Left ventricle myocardium superior (tissue), 1 donor: ENCODE results near the gene INTS11. TPM values are rescaled to one million over a fixed set of nuclear protein-coding genes. Genes with fewer than 3 reads are reported as not detected.
A peak's percentile ranks its signal among the peaks of the same experiment; 100 is the strongest.

ENCODE experiments used
- ATAC-seq: fragments of 200-7000 bp; cut with Tn5 transposase; one replicate; pipeline ENCODE4 v1.9.1; 2020; ENCODE audit warnings: mild to moderate bottlenecking, moderate library complexity
- DNase-seq: peaks from one replicate; pipeline ENCODE4 v3.0.0-alpha.2; 2020
- intact Hi-C: fragments of 100-400 bp; cut with micrococcal nuclease; formaldehyde crosslinking; loops from one replicate; pipeline ENCODE4 v1.11.0; 2022
- total RNA-seq: library from RNA; stranded (reverse); fragmentation: NEBNext Ultra II Directional; extraction: Animal tissue kit (Norgen Biotek cat#: 25700); gene quantifications from one replicate; pipeline ENCODE4 v1.2.1, GENCODE V29; 2021
- donor health status: DM: no; HTN: yes; CAD: no; lungs with severe emphysema.

Gene INTS11
- total RNA-seq, 1 donor from 2014 or later: 77.2 TPM

DNA sequence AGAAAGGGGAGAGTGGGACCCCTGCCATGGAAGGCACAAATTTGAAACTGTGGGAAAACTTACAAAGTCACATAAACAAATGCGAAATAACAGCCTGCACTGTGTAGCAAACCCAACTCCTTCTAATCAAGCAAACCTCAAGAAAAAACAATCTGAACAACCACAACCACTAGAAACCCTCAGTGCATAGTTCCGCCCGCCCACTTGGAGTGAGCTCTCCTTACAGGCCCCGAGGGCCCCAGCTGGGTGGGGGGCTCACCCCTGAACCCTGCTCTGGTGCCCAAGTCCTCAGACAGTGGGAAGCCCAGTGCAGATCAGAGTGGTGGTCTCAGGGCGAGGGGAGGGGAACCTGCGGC is 34.8 kb upstream of the INTS11 start:
- intact Hi-C loops: no loop called here
- peak; percentile 13 for ATAC-seq
- DNase-seq: peak; percentile 46

- intact Hi-C loops: no loop called here
- DNase-seq (peak; percentile 87), ATAC-seq (peak; percentile 74)
Observed at GRCh38 chr1:1358433-1359271, 34.2 kb upstream of the INTS11 start, which contains the start of gene MXRA8. Gene MXRA8 (minus strand): TSS chr1:1358555. CDS start chr1:1358504, 51 bp downstream.

- intact Hi-C loops: no loop called here
- ATAC-seq (no peak), DNase-seq (peak; percentile 37)
Observed at GRCh38 chr1:1357871-1358432, 33.5 kb upstream of the INTS11 start.

DNA sequence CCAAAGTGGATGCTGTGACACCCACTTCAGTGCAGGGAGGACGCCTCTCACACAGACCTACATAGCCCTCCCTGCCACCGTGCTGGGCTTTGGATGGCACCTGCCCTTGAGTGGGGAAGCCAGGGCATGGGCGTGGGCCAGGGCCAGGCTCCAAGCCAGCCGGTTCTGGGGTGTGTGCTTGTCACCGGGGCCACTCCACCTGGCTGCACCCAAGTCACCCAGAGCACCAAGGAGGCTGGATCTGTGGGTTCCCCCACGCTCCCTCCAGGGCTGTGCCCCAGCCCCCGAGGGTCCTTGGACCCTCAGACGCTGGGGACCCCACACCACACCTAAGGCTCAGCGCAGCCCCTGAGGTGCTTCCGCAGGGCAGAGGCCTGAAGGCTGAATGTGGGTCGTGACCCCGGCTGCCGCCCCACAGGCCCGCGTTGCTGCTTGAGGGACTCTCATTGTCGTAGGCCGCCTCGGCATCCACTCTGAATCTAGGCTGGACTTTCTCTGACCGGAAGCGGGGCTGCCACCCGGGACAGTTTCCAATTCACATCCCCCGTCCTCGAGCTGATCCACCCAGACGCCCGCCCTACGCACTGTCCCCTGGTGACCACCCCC is 32.4 kb upstream of the INTS11 start:
- ATAC-seq (no peak), DNase-seq (peak; percentile 43)
- intact Hi-C loops: no loop called here

DNA sequence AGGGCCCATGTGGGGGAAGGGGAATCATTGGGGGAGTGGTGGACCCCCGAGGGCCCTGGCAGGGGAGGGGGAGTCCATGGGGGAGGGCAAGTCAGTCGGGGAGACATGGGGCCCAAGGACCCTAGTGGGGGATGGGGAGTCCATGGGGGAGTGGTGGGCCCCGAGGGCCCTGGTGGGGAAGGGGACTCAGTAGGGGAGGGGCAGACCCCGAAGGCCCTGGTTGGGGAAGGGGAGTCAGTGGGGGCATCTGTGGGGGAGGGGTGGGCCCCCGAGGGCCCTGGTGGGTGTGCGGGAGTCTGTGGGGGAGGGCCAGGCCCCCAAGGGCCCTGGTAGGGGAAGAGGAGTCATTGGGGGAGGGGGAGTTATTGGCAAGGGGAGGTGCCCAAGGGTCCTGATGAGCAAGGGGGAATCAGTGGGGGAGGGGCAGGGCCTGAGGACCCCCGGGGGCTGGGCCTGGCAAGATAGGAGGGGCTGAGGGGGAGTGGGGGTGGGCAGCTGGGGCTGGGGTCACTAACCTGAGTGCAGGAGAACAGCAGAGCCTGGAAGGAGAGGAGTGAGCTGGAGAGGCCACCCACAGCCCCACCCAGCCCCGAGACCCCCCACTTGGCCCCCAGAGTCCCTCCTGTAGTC is 31.8 kb upstream of the INTS11 start:
- peak; percentile 25 for DNase-seq
- intact Hi-C loops: no loop called here
- ATAC-seq: no peak

DNA sequence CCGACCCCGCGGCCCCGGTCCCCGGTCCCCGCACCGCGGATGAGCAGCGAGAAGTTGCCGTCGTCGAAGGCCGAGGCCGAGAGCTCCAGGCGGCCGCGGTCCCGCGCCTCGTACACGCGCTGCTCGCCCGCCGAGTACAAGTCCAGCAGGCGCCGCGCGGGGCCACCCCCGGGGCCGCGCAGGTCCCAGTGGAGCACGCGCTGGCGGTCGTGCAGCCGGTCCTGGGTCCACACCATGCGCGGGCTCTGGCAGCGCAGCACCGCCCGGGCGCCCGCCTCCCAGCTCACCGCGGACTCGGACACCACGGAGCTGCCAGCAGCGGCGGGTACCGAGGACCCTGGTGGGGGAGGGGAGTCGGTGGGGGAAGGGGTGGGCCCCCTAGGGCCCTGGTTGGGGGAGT is 31.0 kb upstream of the INTS11 start:
- peak; percentile 74 for DNase-seq
- intact Hi-C loops: no loop called here

DNA sequence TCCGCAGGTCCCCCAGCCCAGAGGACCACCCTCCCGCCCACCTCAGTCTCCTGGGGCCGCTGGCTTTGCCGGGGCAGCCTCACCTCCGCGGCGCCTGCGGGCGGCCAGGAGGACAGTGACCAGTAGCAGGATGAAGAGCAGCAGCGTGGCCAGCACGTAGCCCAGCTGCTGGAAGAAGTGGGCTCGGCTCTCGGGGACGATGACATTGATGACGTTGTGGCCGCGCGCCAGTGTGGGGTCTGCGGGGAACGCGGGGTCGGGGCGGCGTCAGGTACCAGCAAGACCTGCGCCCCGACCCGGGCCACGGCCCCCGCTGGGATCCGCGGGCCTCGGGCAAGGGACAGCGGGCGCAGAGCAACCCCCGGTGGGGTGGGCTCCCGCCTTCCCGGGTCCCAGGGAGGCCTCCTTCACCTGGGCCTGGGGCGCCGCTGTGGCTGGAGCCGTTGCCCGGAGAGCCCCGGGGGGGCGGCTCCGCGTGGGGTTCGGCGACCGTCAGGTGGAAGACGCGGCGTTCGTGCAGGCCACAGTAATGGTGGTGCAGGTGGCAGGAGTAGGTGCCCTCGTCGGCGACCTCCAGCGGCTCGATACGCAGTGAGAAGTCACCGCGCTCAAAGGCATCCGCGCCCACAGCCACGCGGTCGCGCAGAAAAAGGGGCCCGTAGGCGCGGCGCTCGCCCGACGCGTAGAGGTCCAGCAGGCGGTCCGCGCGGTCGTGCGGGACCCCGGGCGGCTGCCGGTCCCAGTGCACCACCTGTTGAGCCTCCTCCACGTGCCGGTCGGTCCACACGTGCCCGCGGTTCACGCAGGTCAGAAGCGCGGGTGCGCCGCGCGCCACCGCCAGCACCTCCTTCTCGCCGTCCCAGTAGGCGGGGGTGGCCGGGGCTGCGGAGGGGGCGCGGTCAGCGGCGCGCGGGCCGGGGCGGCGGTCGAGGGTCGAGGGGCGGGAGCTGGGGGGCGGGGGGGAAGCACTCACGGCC is 30.1 kb upstream of the INTS11 start:
- intact Hi-C loops: no loop called here
- no peak for ATAC-seq
- DNase-seq: peak; percentile 38

More for the DNA sequence above, 31.0 kb upstream of the INTS11 start:
- ATAC-seq: no peak

DNA sequence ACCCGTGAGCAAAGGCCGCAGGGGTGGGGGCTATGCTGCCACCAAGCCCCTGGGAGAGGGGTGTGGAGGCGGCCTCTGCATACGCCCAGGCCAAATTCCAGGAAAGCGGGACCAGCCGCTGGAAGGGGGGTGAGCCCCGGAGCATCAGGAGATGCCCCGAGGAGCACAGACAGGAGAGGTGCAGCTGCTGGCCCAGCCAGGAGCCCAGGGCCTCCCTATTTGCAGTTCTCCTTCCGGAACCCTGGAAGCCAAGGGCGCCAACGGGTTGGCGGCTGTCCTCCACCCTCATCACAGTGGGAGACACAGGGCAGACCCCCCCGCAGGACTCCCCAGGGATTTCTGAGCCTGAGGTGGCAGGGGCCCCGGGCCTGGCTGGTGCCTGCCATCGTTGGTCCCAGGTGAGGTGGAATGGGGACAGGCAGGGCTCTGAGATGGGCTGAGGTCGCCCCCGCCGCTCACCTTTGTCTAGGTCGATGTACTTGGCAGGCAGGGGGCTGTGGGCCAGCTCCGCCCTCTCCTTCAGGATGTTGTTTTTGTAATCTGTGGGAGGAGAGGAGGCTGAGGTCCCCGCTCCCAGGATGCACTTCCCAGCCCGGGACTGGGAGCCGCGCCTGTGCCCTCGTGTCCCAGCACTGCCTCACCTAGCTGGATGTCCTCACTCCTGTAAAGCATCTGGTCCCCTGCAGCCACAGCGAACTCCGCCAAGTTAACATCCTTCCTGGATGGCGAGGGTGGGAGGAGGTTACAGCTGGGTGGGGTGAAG is 29.1 kb upstream of the INTS11 start:
- intact Hi-C loops: no loop called here
- DNase-seq (peak; percentile 40), ATAC-seq (no peak)

DNA sequence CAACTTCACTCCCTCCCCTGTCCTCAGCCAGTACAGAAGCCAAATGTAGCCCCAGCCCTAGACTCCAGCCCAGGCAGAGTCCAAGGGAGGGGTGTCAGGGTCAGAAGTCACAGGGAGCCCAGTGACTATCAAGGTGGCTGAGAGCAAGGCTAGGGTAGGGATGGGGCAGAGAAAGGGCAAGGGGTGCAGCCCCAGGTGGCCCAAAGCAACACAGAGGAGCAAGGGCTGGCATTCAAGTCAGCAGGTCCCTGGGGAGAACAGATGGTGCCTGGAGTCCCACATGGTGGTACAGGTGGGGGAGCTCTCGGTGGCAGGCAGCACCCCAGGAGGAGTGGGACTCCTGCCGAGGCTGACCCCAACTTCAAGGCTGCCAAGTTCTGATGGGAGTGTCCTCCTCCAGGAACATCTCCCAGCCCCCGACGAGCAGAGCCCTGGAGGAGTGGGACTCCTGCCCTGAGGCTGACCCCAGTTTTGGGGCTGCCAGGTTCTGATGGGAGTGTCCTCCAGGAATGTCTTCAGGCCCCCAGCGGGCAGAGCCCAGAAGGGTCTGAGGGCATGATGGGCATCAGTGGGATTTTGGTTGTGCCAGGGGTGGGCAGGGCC is 28.4 kb upstream of the INTS11 start:
- intact Hi-C loops: no loop called here
- DNase-seq (peak; percentile 35), ATAC-seq (no peak)

DNA sequence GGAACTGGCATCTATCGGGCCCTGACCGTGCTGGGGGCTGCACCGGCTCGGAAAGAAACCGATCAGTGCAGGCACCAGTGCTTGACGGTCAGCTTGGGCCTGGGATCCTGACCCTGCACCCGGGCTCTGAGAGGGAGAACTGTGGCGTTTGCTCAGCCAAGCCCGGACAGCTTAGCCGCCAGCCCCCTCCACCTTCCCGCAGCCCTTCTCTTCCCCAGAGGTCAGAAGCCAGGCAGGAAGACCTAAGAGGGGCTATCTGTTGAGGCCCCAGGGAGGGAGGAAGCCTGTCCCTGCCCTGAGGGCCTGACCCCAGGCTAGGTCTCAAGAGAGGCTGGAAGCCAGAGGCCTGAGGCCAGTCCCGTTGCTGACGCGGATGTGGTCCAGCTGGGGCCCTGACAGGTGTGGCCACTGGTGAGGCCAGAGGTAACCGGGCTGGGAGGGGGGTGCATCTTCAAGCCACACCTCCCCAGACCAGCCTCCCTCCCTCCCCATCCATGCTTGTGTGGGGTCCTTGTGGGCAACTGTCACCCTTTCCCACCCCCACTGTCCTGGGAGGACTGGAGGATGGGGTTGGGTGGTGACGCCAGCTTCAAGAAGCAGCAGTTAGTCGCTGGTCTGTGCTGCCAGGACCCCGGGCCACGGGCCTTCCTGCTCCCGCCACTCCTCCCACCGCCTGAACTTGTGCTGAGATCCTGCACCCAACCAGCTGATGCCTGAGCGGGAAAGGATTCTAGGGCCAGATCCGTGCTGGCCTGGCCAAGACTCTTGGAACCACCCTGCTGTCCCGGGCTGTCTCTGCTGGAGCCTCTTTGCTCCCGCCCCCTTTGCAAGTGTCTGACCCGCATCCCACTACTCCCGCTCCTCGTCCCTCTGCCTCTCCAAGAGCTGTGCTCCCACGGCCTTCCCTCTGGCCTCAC is 27.3 kb upstream of the INTS11 start:
- intact Hi-C loops: no loop called here
- ATAC-seq (peak; percentile 43), DNase-seq (peak; percentile 76)

GRCh38 chr1:1349256-1350012 is 25.0 kb upstream of the INTS11 start, which contains the start of gene DVL1:
Gene DVL1 (minus strand): TSS chr1:1349418. CDS start chr1:1349065, 353 bp downstream.
- intact Hi-C loops: no loop called here
- DNase-seq: peak; percentile 85
- peak; percentile 35 for ATAC-seq

GRCh38 chr1:1348420-1349255 is 24.2 kb upstream of the INTS11 start:
- intact Hi-C loops: no loop called here
- ATAC-seq: no peak
- peak; percentile 62 for DNase-seq

GRCh38 chr1:1347663-1348419 is 23.4 kb upstream of the INTS11 start:
- peak; percentile 43 for ATAC-seq
- peak; percentile 71 for DNase-seq
- intact Hi-C loops: no loop called here

DNA sequence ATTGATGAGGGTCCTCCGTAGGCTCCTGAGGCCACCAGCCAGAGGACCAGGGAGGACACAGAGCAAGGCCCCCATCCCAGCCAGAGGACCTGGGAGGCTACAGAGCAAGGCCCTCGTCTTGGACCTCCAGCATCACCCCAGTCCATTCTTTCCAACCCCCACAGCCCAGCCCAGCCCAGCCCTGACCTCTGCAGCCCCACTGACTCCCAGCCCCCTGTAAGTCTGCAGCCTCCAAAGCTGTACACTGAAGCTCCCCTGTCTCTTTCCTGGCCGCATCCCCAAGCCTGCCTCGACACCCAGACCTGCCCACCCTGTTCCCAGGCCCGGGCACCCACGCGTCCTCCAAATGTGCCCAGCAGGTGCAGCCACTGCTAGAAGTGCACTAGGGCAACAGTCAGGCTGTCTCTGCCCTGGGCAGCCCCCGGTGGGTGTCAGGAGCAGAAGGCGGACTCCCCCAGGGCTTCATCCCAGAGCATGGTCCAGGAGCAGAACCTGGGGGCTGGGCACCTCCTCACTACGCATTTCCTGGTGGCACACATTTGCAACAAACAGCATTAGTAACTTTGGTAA is 22.7 kb upstream of the INTS11 start:
- intact Hi-C loops: no loop called here
- ATAC-seq: no peak
- DNase-seq: peak; percentile 28
